Ovary (tissue), 3 donors: Measurements from ENCODE around the gene SHROOM3.

Source experiments
- CTCF ChIP-seq, 3 donors: fragments of 450-650 bp in 2 of 3; fragments of 200-600 bp in 1 of 3; IDR thresholded peaks; one replicate each; pipeline versions ENCODE4 v1.5.1 to v1.8.0; 2016 to 2022; ENCODE audit warnings: antibody characterized with exemption in 3 of 3, mild to moderate bottlenecking in 1 of 3
- POLR2A ChIP-seq: fragments of 450-650 bp; IDR thresholded peaks from one replicate; pipeline ENCODE4 v1.6.1; 2017; ENCODE audit warnings: antibody characterized with exemption, mild to moderate bottlenecking, moderate library complexity
- donor health status: DM: no; HTN: no; CAD: no.

GRCh38 chr4:76740192-76740591 lies 305.2 kb downstream of the SHROOM3 start:
- TF ChIP-seq POLR2A (no peak), CTCF (IDR thresholded peaks at IDR 0.05) (no peak)
